NT2/D1 (cell line): ENCODE results near the gene HTT.

Experiments used
- SUZ12 ChIP-seq: IDR thresholded peaks from 2 replicates; pipeline ENCODE4 v1.6.1; 2011; ENCODE audit not compliant: insufficient read length, insufficient read depth; ENCODE audit errors: extremely low read depth
- ZNF274 ChIP-seq: IDR thresholded peaks from 2 replicates; pipeline ENCODE4 v1.6.1; 2011; ENCODE audit warnings: mild to moderate bottlenecking, low read depth, low read length

GRCh38 chr4:3042226-3042625 lies 32.3 kb upstream of the HTT start:
- TF ChIP-seq SUZ12 (no peak), ZNF274 (no peak)
